Stimulated activated CD8-positive, alpha-beta memory T cell treated with anti-CD3 and anti-CD28 coated beads, Interleukin-12 subunit alpha, Interleukin-12 subunit beta, amount 100 ng/mL, for 24 hours (primary cell): ENCODE data around the gene ERGIC1.
A peak's percentile ranks its signal among the peaks of the same experiment; 100 is the strongest.
"Not testable (repeated sequence)": the region's sequence is repeated elsewhere in the genome, so short reads cannot be mapped to it uniquely, and the experiment has no call there.

ENCODE experiments used
- DNase-seq: peaks from one replicate; pipeline ENCODE4 v3.0.0-alpha.2; 2020; ENCODE audit errors: extremely low read depth

ERGIC1 gene

DNA sequence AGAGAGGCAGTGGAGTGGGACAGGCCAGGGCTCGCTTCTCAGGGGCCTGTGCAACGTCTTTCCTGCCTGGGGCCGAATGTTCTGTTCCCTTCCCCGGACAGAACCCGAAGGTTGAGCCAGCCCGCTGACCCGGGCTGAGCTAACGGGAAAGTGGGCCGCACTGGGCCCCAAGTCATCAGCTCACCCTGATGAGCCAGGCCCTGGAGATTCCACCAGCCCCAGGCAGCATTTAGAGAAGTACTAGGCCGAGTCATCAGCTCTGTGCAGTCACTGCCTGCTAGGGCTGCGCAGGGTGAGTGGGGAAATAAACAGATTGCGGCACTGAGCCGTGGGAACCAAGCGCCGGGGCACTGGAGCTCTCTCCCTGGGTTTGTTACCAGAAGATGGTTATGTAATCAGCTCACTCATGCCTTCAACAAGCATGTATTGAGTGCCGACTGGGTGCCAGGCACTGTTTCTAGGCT, 33.9 kb upstream of the ERGIC1 start:
- DNase-seq: no peak

DNA sequence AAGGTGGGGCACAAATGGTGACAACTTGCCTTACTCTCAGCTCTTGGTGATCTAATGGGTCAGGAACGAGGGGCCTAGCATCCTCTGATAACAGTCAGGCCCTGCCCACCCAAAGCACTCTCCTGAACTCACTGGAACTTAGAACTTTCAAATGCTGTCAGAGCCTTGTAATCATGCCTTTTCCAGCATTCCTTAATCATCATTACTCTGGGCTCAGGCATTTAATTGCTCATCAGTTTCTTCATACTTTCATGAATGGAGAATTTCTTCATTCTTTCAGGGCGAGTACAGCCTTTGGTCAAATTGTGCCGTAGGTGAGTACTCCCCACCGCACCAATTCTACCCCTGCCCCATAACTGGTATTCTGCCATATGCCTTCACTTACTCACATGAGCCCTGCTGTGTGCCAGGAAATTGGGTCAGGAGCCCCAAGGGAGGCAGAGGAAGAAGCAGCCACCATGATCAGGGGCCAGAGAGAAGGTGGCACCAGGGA, 32.8 kb upstream of the ERGIC1 start:
- DNase-seq: no peak

DNA sequence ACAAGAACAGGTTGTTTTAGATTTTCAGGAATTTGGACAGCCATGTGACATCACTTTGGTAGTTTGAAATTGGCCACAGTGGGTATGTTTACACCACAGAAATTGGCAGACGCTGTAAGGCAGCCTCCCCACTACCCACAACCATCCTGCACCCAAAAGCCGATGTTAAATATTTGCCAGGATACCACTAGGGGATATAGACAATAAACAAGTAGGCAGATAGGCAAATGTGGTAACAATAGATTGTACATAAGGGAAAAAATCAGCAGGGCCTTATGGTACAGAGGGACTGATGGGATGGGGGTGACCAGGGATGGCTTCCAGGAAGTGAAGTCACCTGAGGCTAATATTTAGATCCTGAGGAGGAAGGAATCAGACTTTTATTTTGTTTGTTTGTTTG, 31.9 kb upstream of the ERGIC1 start:
- no peak for DNase-seq

DNA sequence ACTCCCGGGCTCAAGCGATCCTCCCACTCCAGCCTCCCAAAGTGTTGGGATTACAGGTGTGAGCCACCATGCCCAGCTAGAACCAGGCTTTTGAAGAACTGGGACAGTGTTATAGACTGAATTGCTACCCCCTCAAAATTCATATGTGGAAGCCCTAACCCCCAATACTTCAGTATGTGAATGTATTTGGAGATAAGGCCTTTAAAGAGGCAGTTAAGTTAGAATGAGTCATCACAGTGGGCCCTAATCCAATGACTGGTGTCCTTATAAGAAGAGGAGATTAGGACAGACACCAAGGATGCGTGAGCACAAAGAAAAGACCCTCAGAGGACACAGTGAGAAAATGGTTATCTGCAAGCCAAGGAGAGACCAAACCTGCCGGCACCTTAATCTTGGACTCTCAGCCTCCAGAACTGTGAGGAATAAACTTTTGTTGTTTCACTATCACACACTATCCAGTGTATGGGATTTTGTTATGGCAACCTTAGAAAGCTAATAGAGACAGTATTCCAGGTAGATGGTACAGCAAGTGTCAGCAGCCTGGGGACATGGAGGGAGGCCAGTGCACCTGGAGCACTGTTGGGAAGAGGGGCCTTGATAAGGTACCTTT, 31.4 kb upstream of the ERGIC1 start:
- no peak for DNase-seq

DNA sequence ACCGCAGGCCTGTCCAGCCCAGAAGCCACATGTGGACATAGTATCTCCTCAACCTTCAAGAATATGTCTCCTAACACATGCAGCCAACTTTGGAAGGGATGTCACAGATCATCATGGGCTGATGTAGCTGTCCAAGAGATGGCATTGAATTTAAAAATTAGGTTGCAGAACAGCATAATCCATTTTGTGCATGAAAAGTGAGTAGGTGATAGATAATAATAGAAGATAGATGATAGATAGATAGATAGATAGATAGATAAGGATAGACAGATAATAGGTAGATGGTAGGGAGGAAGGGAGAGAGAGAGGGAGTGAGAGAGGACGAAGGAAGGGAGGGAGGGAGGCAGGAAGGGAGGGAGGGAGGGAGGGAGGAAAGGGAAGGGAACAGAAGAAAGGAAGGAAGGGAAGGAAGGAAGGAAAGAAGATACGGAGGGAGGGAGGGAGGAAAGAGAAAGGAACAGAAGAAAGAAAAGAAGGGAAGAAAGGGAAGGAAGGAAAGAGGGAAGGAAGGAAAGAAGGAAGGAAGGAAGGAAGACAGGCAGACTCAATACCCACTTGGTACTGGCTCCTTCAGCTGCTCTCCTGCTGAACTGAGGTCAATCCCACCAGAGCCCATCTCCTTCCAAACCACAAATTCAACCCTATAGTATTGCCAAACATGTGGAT, 28.9 kb upstream of the ERGIC1 start:
- no peak for DNase-seq

DNA sequence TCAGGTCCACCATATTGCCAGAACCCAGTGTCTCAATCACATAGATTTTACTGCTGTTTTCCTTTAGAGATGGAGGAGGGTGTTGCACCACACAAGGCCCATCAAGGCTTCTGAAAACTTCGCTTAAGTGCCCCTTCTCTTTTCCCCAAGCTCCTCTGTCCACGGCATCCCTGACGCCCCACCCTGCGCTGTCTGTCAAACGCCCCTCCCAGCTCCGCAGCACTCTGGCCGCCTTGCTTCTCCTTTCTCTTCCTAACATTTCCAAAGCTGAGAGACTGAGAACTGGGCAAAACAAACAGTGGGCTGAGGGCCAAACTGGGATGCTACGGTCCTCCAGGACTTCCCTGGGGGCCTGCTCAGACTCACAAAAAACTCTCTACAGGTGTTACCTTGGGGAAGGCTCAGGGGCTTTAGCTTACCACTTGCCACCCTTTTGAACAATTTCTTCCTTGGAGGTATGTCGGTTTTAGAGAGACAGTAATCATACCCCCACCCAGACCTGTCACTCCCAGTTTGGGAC, 28.3 kb upstream of the ERGIC1 start:
- no peak for DNase-seq

DNA sequence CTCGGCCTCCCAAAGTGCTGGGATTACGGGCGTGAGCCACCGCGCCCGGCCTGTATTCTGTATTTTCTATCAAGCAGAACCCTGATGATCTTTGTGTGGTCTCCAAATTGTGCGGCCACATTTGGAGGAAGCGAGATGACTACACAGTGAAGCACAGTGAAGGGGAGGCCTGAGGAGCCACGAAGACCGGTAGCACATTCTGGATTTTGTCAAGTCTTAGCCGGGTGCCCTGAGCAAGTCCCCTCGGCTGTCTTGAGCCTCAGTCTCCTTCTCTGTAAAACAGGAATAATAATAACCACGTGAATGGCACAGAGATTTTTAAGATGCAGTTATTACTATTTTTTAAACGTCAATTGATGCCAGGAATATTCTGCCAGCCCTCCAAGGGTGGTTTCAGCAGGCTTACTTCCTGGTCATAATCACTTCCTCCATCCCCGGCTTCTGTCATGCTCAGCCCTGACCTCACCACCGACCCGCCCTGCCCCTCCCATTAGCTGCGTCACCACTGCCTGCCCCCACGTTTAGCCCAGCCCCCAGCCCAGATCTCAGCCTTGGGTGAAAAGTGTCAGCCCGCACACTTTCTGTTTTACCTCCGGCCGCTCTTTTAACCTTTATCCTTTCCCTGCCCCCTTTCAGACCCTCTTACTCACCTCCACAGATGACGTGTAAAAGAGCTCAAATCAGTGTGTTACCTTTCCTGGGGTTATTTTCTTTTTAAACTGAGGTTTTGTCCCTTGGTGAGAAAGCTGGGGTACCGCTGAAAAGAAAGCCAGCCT, 27.0 kb upstream of the ERGIC1 start:
- DNase-seq: peak; percentile 75

DNA sequence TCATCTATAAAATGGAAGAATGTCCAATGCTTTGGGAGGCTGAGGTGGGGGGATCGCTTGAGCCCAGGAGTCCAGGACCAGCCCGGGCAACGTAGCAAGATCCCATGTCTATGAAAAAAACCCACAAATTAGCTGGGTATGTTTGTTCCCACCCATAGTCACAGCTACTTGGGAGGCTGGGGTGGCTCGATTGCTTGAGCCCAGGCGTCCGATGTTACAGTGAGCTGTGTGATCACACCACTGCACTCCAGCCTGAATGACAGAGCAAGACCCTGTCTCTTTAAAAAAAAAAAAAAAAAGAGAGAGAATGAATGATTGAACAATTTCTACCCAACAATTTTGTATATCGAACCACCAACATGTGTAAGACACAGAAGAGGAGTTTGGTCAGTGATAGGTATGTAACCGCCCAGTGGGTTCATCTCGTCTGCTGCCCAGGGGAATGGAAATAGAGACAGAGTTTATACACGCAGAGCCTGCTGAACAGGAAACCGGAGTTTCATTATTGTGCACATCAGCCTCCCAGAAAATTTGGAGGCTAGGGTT, 26.2 kb upstream of the ERGIC1 start:
- DNase-seq: no peak

DNA sequence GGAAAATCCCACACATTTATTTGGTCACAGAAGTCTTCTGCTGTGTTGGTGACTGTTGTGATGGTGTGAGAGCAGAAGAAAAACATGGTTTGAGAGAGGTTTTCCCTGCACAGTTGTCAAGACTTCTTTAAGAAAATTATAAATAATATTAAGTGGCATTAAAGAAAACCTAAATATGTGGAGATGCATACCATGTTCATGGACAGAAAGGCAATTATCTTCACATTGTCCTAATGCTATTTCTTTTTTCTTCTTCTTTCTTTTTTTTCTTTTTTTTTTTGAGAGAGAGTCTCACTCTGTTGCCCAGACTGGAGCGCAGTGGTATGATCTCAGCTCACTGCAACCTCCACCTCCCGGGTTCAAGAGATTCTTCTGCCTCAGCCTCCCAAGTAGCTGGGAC, 24.3 kb upstream of the ERGIC1 start:
- DNase-seq: no peak

DNA sequence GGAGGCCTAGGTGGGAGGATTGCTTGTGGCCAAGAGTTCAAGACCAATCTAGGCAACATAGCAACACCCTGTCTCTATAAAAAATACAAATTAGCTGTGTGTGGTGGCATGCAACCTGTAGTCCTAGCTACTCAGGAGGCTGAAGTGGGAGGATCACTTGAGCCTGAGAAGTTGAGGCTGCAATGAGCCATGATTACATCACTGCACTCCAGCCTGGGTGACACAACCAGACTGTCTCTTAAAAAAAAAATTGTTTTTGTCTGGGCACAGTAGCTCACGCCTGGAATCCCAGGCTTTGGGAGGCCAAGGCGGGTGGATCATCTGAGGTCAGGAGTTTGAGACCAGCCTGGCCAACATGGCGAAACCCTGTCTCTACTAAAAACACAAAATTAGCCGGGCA, 23.1 kb upstream of the ERGIC1 start:
- DNase-seq: not testable (repeated sequence)

DNA sequence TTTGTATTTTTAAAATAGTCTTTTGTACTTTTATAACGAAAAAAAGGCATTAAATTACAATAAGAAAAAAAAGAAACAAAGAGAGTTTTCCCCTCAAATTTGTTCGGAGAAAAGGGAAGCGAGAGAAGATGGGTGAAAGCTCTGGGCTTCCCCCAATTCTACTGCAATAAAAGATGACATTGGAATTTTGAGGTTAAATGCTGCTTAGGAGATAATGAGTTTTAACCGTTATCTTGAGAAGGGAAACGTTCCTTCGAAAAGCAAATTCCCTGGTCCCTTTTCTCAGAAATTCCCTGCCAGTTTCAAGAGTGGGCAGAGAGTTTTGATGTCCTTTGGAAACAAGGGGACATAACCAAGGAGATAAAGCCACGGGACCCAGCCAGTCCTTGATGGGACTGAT, 18.4 kb upstream of the ERGIC1 start:
- DNase-seq: no peak

DNA sequence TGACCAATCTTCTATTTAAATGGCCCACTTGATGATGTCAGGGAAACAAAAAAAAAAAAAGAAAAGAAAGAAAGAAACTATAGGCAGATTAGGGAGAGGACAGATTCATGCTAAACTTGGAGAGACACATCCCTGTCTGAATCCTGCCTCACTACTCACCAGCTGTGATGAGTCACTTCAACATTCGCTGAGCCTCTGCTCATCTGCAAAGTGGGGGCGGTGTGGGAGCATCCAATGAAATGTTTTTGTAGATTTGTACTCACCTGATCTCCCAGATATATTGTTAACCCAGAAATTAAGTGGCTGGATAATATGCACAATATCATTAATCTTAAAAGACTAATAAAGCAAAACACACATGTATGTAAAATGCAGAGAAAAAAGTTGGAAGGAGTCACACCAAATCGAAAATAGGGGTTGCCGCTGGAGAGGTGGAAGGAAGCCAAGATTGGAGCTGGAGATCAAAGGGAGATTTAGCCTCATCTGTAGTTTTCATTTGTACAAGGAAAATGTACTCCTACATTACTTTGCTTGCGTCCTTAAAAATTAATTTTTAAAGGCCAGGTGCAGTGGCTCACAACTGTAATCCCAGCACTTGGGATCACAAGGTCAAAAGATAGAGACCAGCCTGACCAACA, 17.0 kb upstream of the ERGIC1 start:
- DNase-seq: no peak

DNA sequence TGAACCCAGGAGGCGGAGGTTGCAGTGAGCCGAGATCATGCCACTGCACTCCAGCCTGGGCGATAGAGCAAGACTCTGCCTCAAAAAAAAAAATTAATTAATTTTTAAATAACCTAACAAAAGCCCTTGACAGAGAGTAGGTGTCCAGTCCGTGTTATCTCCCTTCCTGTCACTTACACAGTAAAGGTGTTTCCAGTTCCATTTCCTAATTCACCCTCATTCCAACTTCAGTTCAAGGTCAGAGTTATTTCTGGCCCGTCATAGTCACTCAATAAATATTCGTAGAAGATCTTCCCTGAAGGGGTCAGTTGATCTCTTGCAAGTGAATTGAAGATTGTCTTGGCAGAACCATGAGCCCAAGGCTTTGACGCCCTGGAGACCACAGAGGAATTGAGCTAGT, 16.4 kb upstream of the ERGIC1 start:
- DNase-seq: no peak

DNA sequence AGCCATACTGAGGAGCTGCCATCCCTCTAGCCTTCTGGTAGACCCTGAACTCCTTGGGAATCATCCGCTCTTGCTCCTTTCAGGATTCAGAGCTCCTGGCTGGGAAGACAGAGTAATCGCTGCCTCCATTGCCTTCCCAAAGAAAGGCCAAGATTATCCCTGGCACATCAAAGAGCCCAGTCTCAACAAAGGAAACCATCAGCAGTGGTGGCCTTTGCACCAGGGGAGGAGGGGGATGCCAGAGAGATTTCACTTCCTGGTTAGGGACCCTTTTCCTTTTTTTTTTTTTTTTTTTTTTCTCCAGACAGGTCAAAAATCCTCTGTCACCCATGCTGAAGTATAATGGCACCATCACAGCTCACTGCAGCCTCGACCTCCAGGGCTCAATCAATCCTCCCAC, 16.0 kb upstream of the ERGIC1 start:
- DNase-seq: no peak

DNA sequence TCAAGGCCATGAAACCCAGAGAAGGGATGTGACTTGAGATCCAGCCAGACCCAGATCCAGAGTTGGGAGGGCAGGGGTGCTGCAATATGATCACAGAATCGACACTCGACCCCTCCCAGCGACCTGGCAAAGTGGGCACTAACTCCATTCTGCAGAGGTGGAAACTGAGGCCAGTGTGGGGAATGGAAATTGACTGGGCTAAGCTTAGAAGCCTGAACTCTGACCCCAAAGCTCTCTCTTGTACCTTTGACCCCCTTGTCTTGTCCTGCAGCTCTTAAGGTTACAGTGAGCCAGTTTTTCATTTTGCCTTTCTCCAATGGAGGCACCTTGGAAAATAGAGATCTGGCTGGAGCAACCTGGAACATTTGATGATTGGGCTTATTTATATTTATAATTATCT, 14.5 kb upstream of the ERGIC1 start:
- DNase-seq: no peak

DNA sequence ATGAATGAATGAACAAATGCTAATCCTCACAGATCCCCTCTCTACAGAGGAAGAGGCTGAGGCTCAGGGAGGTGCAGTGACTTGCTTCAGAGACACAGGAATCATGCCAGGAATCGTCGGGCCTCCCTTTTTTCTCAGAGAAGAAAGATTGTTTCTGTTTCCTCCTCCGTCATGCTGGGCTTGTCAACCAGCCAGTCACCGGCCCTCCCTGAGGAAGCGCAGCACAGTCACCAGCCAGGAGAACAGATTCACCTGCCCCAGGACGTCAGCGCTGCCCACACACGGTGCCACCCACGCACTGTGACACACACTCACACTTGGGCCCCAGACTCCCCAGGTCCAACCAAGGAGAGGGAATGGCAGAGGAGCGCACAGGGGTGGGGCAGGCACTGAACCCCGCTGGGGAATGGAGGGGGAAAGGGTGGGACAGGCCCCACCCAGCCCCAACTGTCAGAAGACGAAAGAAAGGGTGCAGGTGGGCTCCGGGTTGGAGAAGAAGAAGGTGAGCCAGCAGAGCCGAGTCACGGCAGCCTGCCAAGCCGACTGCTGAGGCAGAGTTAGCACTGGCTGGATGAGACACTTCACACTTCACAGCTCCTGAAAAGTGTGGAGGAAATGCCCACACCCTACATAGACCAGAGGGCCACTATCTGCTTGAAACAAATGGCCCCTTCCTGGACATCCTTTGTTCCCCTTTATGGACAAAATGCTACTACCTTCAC, 13.8 kb upstream of the ERGIC1 start:
- no peak for DNase-seq

DNA sequence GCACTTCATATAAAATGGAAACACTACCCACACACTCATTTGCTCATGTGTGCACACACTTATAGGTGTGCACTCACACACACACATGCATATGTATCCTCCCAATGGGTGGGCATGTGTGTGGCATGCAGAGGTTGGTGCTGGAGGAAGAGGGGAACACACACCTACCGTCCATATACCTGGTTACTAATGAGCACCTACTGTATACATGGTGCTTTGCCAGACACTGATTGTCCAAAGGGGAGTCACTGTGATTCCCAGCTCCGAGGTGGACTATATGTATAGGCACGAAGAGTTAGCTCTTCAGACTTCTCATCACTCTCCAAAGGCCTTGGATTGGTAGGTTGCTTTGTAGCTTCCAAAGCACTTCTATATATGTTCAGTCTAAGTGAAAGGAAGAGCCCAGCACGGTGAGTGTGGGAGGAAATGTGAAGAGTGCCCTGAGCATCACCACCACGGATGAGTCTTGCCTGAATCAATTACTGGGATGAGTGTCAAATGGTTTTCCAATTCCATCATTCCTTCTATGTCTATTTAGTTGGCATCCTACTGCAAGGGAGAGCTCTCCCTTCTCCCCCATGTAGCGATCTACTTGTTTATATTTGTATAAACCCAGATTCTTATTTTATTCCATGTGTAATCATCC, 12.6 kb upstream of the ERGIC1 start:
- DNase-seq: no peak

DNA sequence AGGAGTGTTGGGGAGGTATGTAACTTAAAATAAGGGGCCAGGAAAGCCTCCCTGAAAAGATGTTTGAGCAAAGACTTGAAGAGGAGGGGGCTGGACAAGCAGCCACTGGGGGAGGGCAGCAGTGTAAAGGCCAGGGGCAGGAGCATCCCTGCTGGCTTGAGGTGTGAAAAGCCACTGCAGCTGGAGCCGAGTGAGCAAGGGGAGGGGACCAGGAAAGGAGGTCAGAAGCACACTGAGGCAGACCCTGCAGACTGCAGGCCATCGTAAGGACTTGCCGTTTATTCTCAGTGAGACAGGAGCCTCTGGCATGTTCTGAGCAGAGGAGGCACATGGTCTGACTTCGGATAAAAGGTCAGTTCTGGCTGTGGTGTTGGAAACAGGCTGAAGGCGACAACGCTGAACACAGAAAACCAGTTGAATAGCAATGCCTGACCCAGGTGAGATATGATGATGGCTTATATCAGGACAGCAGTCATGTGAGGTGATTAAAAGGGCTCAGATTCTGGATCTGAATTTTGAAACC, 10.2 kb upstream of the ERGIC1 start:
- DNase-seq: no peak

DNA sequence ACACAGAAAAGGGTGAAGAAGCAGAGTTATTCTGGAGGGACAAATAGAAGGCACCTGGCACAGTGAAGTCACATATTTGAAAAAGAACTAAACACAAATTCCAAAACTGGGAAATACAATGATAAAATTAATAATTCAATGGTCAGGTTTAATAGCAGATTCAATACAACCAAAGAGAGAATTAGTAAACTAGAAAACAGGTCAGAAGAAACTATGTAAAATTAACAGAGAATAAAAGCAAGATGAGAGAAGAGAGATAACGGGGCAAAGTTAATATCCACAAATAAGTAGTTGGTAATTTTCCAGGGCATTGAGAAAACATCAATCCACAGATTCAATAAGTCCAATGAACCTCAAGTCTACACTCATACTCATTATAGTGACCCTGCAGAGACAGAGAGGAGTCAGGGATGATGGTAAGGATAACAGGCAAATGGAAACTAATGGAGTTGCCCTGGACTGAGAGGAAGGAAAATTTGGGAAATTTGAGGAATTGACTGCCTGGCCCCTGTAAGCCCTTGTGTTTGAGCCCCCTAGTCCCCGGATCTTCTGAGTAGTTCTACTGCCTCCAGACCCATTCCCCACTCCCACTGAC, 8.3 kb upstream of the ERGIC1 start:
- no peak for DNase-seq

DNA sequence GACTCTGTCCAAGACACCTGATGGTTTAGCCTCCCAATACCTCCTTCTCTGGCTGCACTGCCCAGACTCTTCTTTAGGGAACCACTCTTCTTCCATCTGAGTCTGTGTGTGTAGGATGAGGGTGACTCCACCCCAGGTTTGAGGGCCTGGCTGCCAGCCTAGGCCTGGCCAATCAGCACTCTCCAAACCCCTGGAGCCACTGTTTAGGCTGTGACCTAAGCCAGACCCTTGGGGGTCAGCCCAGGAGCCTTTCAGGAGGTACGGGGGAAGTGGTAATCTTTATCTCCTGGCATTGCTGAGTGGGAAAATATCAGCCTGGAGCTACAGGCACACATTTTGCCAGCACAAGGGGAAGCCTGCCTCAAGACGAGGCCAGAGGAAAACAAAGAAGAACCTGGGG, 6.2 kb upstream of the ERGIC1 start:
- DNase-seq: no peak
